Neural progenitor cell (in vitro differentiated cells): ENCODE data around the gene CLDN6. TPM values are rescaled to one million over a fixed set of nuclear protein-coding genes. Genes with fewer than 3 reads are reported as not detected.

Experiments
- DNase-seq: peaks from one replicate; pipeline ENCODE4 v3.0.0-alpha.2; 2016; ENCODE audit warnings: low spot score
- H2AFZ ChIP-seq: fragments of 200-600 bp; sonication (generic); replicated peaks from 2 replicates; pipeline ENCODE4 v1.6.1; 2016; ENCODE audit warnings: antibody characterized with exemption
- H3F3A ChIP-seq: fragments of 200-600 bp; sonication (generic); 2 replicates; pipeline ENCODE4 v1.6.1; 2016; ENCODE audit warnings: antibody characterized with exemption, low read depth
- H3K27ac ChIP-seq: fragments of 200-600 bp; sonication (generic); 2 replicates; pipeline ENCODE4 v1.5.1; 2016; ENCODE audit warnings: mild to moderate bottlenecking
- H3K27me3 ChIP-seq: fragments of 200-600 bp; sonication (generic); 2 replicates; pipeline ENCODE4 v1.6.1; 2016; ENCODE audit warnings: mild to moderate bottlenecking, moderate library complexity
- H3K36me3 ChIP-seq: fragments of 200-600 bp; sonication (generic); 2 replicates; pipeline ENCODE4 v1.5.1; 2016
- H3K4me1 ChIP-seq: fragments of 200-600 bp; sonication (generic); 2 replicates; pipeline ENCODE4 v1.6.1; 2016; ENCODE audit warnings: mixed run types
- H3K4me2 ChIP-seq: fragments of 200-600 bp; sonication (generic); 2 replicates; pipeline ENCODE4 v1.6.1; 2016
- H3K4me3 ChIP-seq: fragments of 200-600 bp; sonication (generic); 2 replicates; pipeline ENCODE4 v1.5.1; 2016
- H3K79me2 ChIP-seq: fragments of 200-600 bp; sonication (generic); 2 replicates; pipeline ENCODE4 v1.6.1; 2016; ENCODE audit warnings: low read depth
- H3K9ac ChIP-seq: fragments of 200-600 bp; sonication (generic); 2 replicates; pipeline ENCODE4 v1.6.1; 2016
- H3K9me3 ChIP-seq: fragments of 200-600 bp; sonication (generic); 2 replicates; pipeline ENCODE4 v1.5.1; 2016; ENCODE audit warnings: low read depth
- H4K20me1 ChIP-seq: fragments of 200-600 bp; sonication (generic); 2 replicates; pipeline ENCODE4 v1.6.1; 2016; ENCODE audit warnings: low read depth
- H3K27ac Mint-ChIP-seq: 3 replicates; pipeline ENCODE4 v1.8.0; 2021; ENCODE audit warnings: mixed read lengths
- H3K27me3 Mint-ChIP-seq: 2 replicates; pipeline ENCODE4 v1.8.0; 2022; ENCODE audit warnings: low read depth, mild to moderate bottlenecking, inconsistent platforms, moderate library complexity, mixed read lengths; ENCODE audit not compliant: insufficient read depth
- H3K36me3 Mint-ChIP-seq: 3 replicates; pipeline ENCODE4 v1.8.0; 2021; ENCODE audit warnings: mixed read lengths
- H3K4me1 Mint-ChIP-seq: 3 replicates; pipeline ENCODE4 v1.8.0; 2021; ENCODE audit warnings: mixed read lengths
- H3K4me3 Mint-ChIP-seq: 3 replicates; pipeline ENCODE4 v1.8.0; 2021; ENCODE audit warnings: mild to moderate bottlenecking, moderate library complexity, mixed read lengths
- H3K9me3 Mint-ChIP-seq: 3 replicates; pipeline ENCODE4 v1.8.0; 2020; ENCODE audit warnings: mixed read lengths
- EZH2 ChIP-seq: fragments of 200-600 bp; sonication (generic); IDR thresholded peaks from 2 replicates; pipeline ENCODE4 v1.6.1; 2017; ENCODE audit warnings: antibody characterized with exemption, mild to moderate bottlenecking, moderate library complexity
- EZH2phosphoT487 ChIP-seq: fragments of 200-600 bp; sonication (generic); IDR thresholded peaks from 2 replicates; pipeline ENCODE4 v1.6.1; 2017; ENCODE audit warnings: antibody characterized with exemption
- total RNA-seq: library from RNA; depleted of rRNA; stranded (reverse); fragments of >200 nt; gene quantifications from 2 replicates; pipeline ENCODE4 v1.2.3, GENCODE V29; 2015; ENCODE audit warnings: low replicate concordance
- TF ChIP-seq, protein P1 (sequence below): fragments of 200-600 bp; sonication (generic); IDR thresholded peaks from 2 replicates; pipeline ENCODE4 v1.5.1; 2017; ENCODE audit warnings: antibody characterized with exemption, mild to moderate bottlenecking

Gene CLDN6
- total RNA-seq, 1 donor from 2014 or later, result 31.6 TPM

DNA sequence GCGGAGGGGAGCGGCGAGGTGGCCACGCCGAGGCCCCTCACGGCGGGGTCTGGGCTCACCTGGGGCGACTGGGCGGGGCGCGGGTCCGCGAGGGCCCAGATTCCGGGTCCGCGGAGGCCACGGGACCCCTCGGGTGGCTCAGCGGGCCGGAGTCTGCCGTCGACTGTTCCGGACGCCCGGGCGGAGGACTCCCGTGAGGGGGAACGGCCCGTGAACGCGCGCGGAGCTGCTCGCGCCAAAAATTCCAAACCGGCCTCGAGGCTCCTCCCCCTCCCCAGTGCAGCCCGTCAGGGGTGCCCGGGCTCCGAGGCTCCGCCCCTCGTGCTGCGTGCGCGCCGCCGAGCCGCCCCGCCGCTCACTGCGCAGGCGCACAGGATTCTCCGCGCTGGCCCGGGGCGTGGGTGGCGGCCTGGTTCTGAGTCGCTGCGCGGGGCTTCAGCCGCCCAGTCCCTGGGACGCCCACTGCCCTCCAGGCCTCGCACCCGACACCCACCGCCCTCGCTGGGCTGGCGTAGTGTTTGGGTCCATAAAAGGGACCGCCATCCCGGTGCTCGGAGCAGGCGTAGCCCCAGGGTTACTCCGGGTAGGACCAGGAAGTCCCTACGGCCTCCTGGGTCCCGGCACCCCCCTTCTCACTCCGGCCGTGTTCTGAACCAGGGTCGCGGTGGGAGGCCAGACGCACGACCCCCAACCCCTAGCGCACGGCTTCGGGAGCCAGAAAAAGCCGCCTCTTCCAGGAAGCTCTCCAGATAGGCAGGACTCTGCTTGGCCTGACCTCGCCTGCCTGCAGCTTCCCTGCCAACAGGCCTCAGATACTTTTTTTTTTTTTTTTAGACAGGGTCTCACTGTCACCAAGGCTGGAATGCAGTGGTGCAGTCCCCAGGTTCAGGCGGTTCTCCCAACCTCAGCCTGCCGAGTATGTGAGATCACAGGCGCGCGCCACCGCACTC is 37.5 kb downstream of the CLDN6 start, which contains the start of gene PKMYT1:
TSS of gene PKMYT1 (minus strand) at position 220 of the 950 bp plus-strand sequence. CDS start 789 bp downstream, outside the sequence.
- Mint-ChIP-seq H3K4me1 (peaks cover 26% of the 10 kb centered on the region), H3K27ac (peak within 1 kb of the TSS; percentile 74), H3K36me3 (peaks cover 3% of the 10 kb centered on the region), H3K4me3 (peak within 1 kb of the TSS; percentile 88), H3K9me3 (no peaks in the 10 kb centered on the region), H3K27me3 (peaks cover 11% of the 10 kb centered on the region)
- H3K9me3 ChIP-seq, result no peaks in the 10 kb centered on the region
- H3K4me2 ChIP-seq, result peak within 1 kb of the TSS; percentile 78
- H3K27me3 ChIP-seq, result peaks cover 7% of the 10 kb centered on the region
- H3K4me3 ChIP-seq, result peak within 1 kb of the TSS; percentile 65
- H3K79me2 ChIP-seq, result peaks cover 16% of the 10 kb centered on the region
- peak within 1 kb of the TSS; percentile 32 for H3K27ac ChIP-seq
- peaks cover 17% of the 10 kb centered on the region for H4K20me1 ChIP-seq
- H3K36me3 ChIP-seq, result no peaks in the 10 kb centered on the region
- H3F3A ChIP-seq, result peaks cover 38% of the 10 kb centered on the region
- TF ChIP-seq, protein P1, sequence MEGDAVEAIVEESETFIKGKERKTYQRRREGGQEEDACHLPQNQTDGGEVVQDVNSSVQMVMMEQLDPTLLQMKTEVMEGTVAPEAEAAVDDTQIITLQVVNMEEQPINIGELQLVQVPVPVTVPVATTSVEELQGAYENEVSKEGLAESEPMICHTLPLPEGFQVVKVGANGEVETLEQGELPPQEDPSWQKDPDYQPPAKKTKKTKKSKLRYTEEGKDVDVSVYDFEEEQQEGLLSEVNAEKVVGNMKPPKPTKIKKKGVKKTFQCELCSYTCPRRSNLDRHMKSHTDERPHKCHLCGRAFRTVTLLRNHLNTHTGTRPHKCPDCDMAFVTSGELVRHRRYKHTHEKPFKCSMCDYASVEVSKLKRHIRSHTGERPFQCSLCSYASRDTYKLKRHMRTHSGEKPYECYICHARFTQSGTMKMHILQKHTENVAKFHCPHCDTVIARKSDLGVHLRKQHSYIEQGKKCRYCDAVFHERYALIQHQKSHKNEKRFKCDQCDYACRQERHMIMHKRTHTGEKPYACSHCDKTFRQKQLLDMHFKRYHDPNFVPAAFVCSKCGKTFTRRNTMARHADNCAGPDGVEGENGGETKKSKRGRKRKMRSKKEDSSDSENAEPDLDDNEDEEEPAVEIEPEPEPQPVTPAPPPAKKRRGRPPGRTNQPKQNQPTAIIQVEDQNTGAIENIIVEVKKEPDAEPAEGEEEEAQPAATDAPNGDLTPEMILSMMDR, result no peak
- TF ChIP-seq EZH2phosphoT487, result no peak
- no peak for TF ChIP-seq EZH2
- peak within 1 kb of the TSS; percentile 18 for H3K9ac ChIP-seq
- peak within 1 kb of the TSS; percentile 95 for H2AFZ ChIP-seq
- peak; percentile 96 for DNase-seq
- H3K4me1 ChIP-seq, result peaks cover 26% of the 10 kb centered on the region

DNA sequence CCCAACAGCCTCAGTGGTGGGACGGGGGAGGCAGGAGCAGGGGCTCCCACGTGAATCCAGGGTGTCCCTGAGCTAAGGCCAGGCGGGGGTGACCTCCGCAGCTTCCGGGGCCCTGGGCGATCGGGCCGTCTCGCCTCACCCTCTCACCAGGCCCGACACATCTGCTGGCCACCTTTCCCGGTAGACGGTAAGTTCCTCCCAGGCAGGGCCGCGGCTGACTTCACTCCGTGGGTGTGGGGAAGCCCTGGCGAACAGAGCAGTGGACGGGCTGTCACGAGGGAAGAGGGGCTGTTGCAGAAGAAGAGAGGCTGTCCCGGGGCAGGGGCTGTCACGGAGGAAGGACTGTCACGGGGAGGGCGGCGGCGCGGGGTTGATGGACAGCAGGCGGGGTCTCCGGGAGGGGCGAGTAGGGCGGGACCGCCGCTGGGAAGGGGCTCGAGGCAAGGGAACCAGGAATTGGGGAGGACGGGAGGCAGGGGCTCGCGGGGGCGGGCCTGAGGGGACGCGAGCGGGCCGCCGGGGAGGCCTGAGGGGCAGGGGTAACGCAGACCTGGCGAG is 38.2 kb downstream of the CLDN6 start:
- peak overlapping the region; percentile 95 for H2AFZ ChIP-seq
- H3K36me3 Mint-ChIP-seq, result peaks cover 3% of the 10 kb centered on the region
- TF ChIP-seq EZH2phosphoT487, result no peak
- TF ChIP-seq EZH2, result no peak
- TF ChIP-seq, protein P1, result no peak
- peak overlapping the region; percentile 18 for H3K9ac ChIP-seq
- peaks cover 17% of the 10 kb centered on the region for H4K20me1 ChIP-seq
- peaks cover 26% of the 10 kb centered on the region for H3K4me1 Mint-ChIP-seq
- H3K36me3 ChIP-seq, result no peaks in the 10 kb centered on the region
- H3K4me1 ChIP-seq, result peaks cover 26% of the 10 kb centered on the region
- peaks cover 7% of the 10 kb centered on the region for H3K27me3 ChIP-seq
- no peak overlapping the region for H3K27ac Mint-ChIP-seq
- peak overlapping the region; percentile 78 for H3K4me2 ChIP-seq
- H3K4me3 Mint-ChIP-seq, result peak overlapping the region; percentile 88
- no peak overlapping the region for H3K27ac ChIP-seq
- peaks cover 38% of the 10 kb centered on the region for H3F3A ChIP-seq
- H3K9me3 ChIP-seq, result no peaks in the 10 kb centered on the region
- H3K27me3 Mint-ChIP-seq, result peaks cover 11% of the 10 kb centered on the region
- no peaks in the 10 kb centered on the region for H3K9me3 Mint-ChIP-seq
- peaks cover 16% of the 10 kb centered on the region for H3K79me2 ChIP-seq
- peak; percentile 64 for DNase-seq
- peak overlapping the region; percentile 65 for H3K4me3 ChIP-seq

DNA sequence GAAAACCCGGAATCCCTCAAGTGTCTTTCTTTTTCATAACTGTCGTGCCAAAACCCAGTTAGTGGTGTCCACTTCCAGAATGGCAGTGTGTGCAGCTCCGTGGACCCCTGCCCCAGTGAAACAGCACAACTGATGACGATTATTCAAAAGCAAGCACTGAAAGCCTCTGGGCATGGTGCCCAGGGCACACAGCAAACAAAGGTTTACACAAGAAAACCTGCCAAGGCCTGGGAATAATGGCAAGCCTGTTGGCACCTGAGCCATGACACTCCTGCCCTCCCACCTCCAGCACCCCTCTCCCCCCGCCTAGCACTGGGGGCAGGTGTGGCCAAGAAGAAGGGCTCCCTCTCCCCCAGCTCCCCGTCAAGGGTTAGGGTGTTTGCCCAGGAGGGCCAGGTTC is 40.5 kb downstream of the CLDN6 start:
- Mint-ChIP-seq H3K4me1 (peaks cover 23% of the 10 kb centered on the region), H3K27ac (no peak overlapping the region), H3K36me3 (peaks cover 3% of the 10 kb centered on the region), H3K9me3 (no peaks in the 10 kb centered on the region), H3K27me3 (peaks cover 8% of the 10 kb centered on the region), H3K4me3 (no peak overlapping the region)
- no peak overlapping the region for H3K9ac ChIP-seq
- H3K27ac ChIP-seq, result no peak overlapping the region
- H4K20me1 ChIP-seq, result peaks cover 31% of the 10 kb centered on the region
- TF ChIP-seq EZH2phosphoT487 (no peak), EZH2 (no peak)
- TF ChIP-seq, protein P1, result no peak
- H3K36me3 ChIP-seq, result no peaks in the 10 kb centered on the region
- H2AFZ ChIP-seq, result no peak overlapping the region
- no peaks in the 10 kb centered on the region for H3K27me3 ChIP-seq
- no peak for DNase-seq
- no peak overlapping the region for H3K4me2 ChIP-seq
- peaks cover 20% of the 10 kb centered on the region for H3F3A ChIP-seq
- no peak overlapping the region for H3K4me3 ChIP-seq
- peaks cover 16% of the 10 kb centered on the region for H3K79me2 ChIP-seq
- no peaks in the 10 kb centered on the region for H3K9me3 ChIP-seq
- H3K4me1 ChIP-seq, result peaks cover 24% of the 10 kb centered on the region
